Measurements from ENCODE around the gene PCDH17.

The PCDH17 gene

DNA sequence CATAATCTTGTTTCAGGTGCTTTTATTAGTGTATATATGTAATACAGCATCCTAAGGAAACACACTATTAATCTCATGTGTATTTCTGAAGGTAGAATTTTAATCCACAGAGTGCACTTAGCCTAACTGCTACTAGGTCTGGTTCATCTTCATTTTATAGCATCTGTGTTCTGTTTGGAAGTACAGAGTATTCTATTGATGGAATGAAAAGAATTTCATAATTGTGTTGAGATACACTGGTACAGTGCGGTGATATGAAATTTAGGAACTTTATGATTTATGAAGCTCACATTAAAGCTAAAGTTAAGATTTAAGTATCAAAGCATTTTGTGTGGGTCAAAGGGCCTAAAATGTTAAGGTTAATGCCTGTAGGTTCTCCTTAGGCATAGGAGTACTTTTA is 6.0 kb downstream of the PCDH17 start:
- H4K91ac ChIP-seq (ENCODE audit: low read depth, low read length), result no peak overlapping the region
- WGBS (ENCODE audit: extremely low coverage, insufficient coverage, insufficient read length), result no CpG with 5 or more reads among the region's 1 CpG
- no peaks in the 10 kb centered on the region for H3K79me2 ChIP-seq (ENCODE audit: control insufficient read depth, insufficient read depth, low read length, poor library complexity)
- no peak overlapping the region for H3K14ac ChIP-seq (ENCODE audit: low read length)
- H3K27me3 ChIP-seq (ENCODE audit: insufficient read depth, low read length), result peaks cover 8% of the 10 kb centered on the region
- no peak for DNase-seq
- H3K27ac ChIP-seq (ENCODE audit: low read depth, low read length), result no peak overlapping the region
- H2BK12ac ChIP-seq (ENCODE audit: low read length), result no peak overlapping the region
- no peak overlapping the region for H2BK120ac ChIP-seq (ENCODE audit: insufficient read depth, low read length, poor library complexity)
- peaks cover 2 to 4% of the 10 kb centered on the region in 2 experiments for H3K4me1 ChIP-seq (ENCODE audit: control insufficient read depth in 1 of 2, insufficient read depth in 2 of 2, low read length in 2 of 2)
- H3K36me3 ChIP-seq (ENCODE audit: control insufficient read depth in 1 of 2, insufficient read depth in 2 of 2, low read length in 2 of 2), result no peaks in the 10 kb centered on the region
- no peak overlapping the region for H4K12ac ChIP-seq (ENCODE audit: low read depth, low read length)
- H2AFZ ChIP-seq (ENCODE audit: insufficient read depth, low read length, poor library complexity), result no peak overlapping the region
- H3K9me3 ChIP-seq (ENCODE audit: insufficient read depth, low read depth, low read length), result peaks cover 20% of the 10 kb centered on the region
- H3K18ac ChIP-seq (ENCODE audit: low read length), result no peak overlapping the region
- H3K4me2 ChIP-seq (ENCODE audit: low read length), result no peak overlapping the region
- no peak overlapping the region for H3K4ac ChIP-seq (ENCODE audit: low read depth, low read length)
- no peak overlapping the region for H3K23ac ChIP-seq (ENCODE audit: low read length)
- no peak overlapping the region for H2AK5ac ChIP-seq (ENCODE audit: low read length)
- H2BK5ac ChIP-seq (ENCODE audit: low read depth, low read length, poor library complexity), result no peak overlapping the region
- H3K79me1 ChIP-seq (ENCODE audit: low read length), result no peaks in the 10 kb centered on the region
- no peak overlapping the region for H4K8ac ChIP-seq (ENCODE audit: low read depth, low read length)
- no peak overlapping the region for H3K9ac ChIP-seq (ENCODE audit: low read length)
- no peak overlapping the region for H3K4me3 ChIP-seq (ENCODE audit: low read depth, low read length)

DNA sequence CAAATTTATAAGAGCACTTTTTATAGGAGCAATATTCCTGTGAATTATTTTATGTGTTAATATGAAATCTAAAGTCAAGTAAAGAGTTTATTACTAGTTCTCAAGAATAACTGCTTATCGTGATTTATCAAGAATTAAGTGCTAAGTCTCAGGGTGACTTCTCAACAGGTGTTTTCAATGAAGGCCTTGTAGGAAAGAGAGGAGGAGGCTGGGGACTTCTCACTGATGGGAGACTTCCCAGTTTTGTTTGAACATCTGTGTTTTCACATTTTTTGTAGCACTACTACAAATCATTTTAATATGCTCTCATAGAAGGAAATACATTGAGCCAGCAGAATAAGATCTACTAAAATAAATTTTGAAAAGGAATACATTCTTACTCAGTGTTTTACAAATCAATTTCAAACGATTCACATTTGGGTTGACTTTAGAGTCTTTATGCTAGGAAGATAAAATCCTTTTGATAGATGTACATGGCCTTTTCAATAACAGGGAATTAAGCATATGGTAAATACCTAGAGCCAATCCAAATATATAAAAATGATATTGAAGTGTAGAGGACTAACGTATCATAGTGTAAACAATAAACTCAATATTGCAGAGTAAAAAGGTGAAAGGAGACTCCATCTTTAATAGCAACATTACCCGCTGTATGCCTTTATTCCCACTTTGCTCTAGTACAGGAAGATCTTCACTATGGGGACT is 6.8 kb downstream of the PCDH17 start:
- Histone ChIP-seq H3K4ac (ENCODE audit: low read depth, low read length) (no peak overlapping the region), H3K9ac (ENCODE audit: low read length) (no peak overlapping the region), H3K23ac (ENCODE audit: low read length) (no peak overlapping the region), H2BK12ac (ENCODE audit: low read length) (no peak overlapping the region), H3K14ac (ENCODE audit: low read length) (no peak overlapping the region), H2AK5ac (ENCODE audit: low read length) (no peak overlapping the region), H2BK120ac (ENCODE audit: insufficient read depth, low read length, poor library complexity) (no peak overlapping the region), H4K91ac (ENCODE audit: low read depth, low read length) (no peak overlapping the region), H3K9me3 (ENCODE audit: insufficient read depth, low read depth, low read length) (peaks cover 14% of the 10 kb centered on the region), H4K12ac (ENCODE audit: low read depth, low read length) (no peak overlapping the region), H2BK5ac (ENCODE audit: low read depth, low read length, poor library complexity) (no peak overlapping the region), H4K8ac (ENCODE audit: low read depth, low read length) (no peak overlapping the region), H3K4me1 (ENCODE audit: control insufficient read depth in 1 of 2, insufficient read depth in 2 of 2, low read length in 2 of 2) (no peaks in the 10 kb centered on the region), H3K36me3 (ENCODE audit: control insufficient read depth in 1 of 2, insufficient read depth in 2 of 2, low read length in 2 of 2) (no peaks in the 10 kb centered on the region), H3K18ac (ENCODE audit: low read length) (no peak overlapping the region), H3K79me1 (ENCODE audit: low read length) (no peaks in the 10 kb centered on the region), H3K27ac (ENCODE audit: low read depth, low read length) (no peak overlapping the region), H3K4me3 (ENCODE audit: low read depth, low read length) (no peak overlapping the region), H3K79me2 (ENCODE audit: control insufficient read depth, insufficient read depth, low read length, poor library complexity) (no peaks in the 10 kb centered on the region), H2AFZ (ENCODE audit: insufficient read depth, low read length, poor library complexity) (no peak overlapping the region), H3K27me3 (ENCODE audit: insufficient read depth, low read length) (no peaks in the 10 kb centered on the region), H3K4me2 (ENCODE audit: low read length) (no peak overlapping the region)
- no peak for DNase-seq
- WGBS (ENCODE audit: extremely low coverage, insufficient coverage, insufficient read length), result no CpG with 5 or more reads among the region's 4 CpGs

DNA sequence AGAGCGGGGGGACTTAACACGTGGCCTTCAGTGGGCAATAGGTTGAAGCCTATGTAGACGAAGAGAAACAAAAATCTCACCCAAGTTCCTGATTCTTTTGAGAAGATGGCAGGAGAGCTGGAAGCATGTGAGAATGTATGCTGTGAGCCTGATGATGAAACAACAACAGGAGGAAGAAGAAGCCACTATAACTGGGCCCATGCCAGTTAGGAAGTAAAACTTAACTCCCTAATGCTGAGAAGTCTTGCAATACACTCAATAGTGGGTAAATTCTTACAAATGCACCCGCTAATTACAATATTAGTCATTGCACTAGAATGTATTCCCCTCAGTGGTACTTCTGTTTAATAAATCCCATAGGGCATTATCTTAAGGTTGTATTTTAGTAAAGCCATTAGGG is 9.1 kb downstream of the PCDH17 start:
- WGBS (ENCODE audit: extremely low coverage, insufficient coverage, insufficient read length), result no CpG with 5 or more reads among the region's 4 CpGs
- no peak overlapping the region for H3K4me3 ChIP-seq (ENCODE audit: low read depth, low read length)

DNA sequence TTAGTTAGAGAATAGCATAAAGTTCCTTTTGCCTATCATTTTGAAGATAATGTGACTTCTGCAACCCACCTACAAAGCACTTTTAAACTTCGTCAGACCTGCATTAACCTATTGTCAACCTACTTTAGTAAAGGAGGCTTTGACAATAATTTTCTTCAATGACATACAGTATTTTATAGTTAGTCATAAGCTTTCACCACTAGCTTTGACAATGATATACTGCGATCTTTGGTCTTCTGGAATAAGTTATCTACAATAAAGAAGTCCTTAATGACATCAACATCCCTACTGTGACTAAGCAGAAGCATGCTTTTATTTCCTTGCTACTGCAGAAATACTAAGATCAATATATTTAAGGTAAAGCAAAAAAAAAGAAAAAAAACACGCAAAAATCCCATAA is 9.5 kb downstream of the PCDH17 start:
- H3K18ac ChIP-seq (ENCODE audit: low read length), result no peak overlapping the region
- H3K14ac ChIP-seq (ENCODE audit: low read length), result no peak overlapping the region
- H4K8ac ChIP-seq (ENCODE audit: low read depth, low read length), result no peak overlapping the region
- H2AK5ac ChIP-seq (ENCODE audit: low read length), result no peak overlapping the region
- H2BK120ac ChIP-seq (ENCODE audit: insufficient read depth, low read length, poor library complexity), result no peak overlapping the region
- no peak overlapping the region for H3K4ac ChIP-seq (ENCODE audit: low read depth, low read length)
- no peaks in the 10 kb centered on the region for H3K4me1 ChIP-seq (ENCODE audit: control insufficient read depth in 1 of 2, insufficient read depth in 2 of 2, low read length in 2 of 2)
- H3K36me3 ChIP-seq (ENCODE audit: control insufficient read depth in 1 of 2, insufficient read depth in 2 of 2, low read length in 2 of 2), result no peaks in the 10 kb centered on the region
- WGBS (ENCODE audit: extremely low coverage, insufficient coverage, insufficient read length), result no CpG with 5 or more reads among the region's 3 CpGs
- H3K79me2 ChIP-seq (ENCODE audit: control insufficient read depth, insufficient read depth, low read length, poor library complexity), result no peaks in the 10 kb centered on the region
- no peak overlapping the region for H2BK5ac ChIP-seq (ENCODE audit: low read depth, low read length, poor library complexity)
- H3K23ac ChIP-seq (ENCODE audit: low read length), result no peak overlapping the region
- H3K4me3 ChIP-seq (ENCODE audit: low read depth, low read length), result no peak overlapping the region
- no peak overlapping the region for H4K91ac ChIP-seq (ENCODE audit: low read depth, low read length)
- no peak overlapping the region for H3K4me2 ChIP-seq (ENCODE audit: low read length)
- no peak overlapping the region for H3K27ac ChIP-seq (ENCODE audit: low read depth, low read length)
- DNase-seq, result no peak
- no peak overlapping the region for H2BK12ac ChIP-seq (ENCODE audit: low read length)
- no peaks in the 10 kb centered on the region for H3K9me3 ChIP-seq (ENCODE audit: insufficient read depth, low read depth, low read length)
- H3K9ac ChIP-seq (ENCODE audit: low read length), result no peak overlapping the region
- no peak overlapping the region for H2AFZ ChIP-seq (ENCODE audit: insufficient read depth, low read length, poor library complexity)
- H3K27me3 ChIP-seq (ENCODE audit: insufficient read depth, low read length), result no peaks in the 10 kb centered on the region
- no peaks in the 10 kb centered on the region for H3K79me1 ChIP-seq (ENCODE audit: low read length)
- no peak overlapping the region for H4K12ac ChIP-seq (ENCODE audit: low read depth, low read length)

More for the DNA sequence above, 9.1 kb downstream of the PCDH17 start:
- H2BK12ac ChIP-seq (ENCODE audit: low read length), result no peak overlapping the region
- no peak overlapping the region for H3K27ac ChIP-seq (ENCODE audit: low read depth, low read length)
- no peak overlapping the region for H3K9ac ChIP-seq (ENCODE audit: low read length)
- no peaks in the 10 kb centered on the region for H3K4me1 ChIP-seq (ENCODE audit: control insufficient read depth in 1 of 2, insufficient read depth in 2 of 2, low read length in 2 of 2)
- H4K91ac ChIP-seq (ENCODE audit: low read depth, low read length), result no peak overlapping the region
- H2BK5ac ChIP-seq (ENCODE audit: low read depth, low read length, poor library complexity), result no peak overlapping the region
- no peak overlapping the region for H3K4ac ChIP-seq (ENCODE audit: low read depth, low read length)
- H3K18ac ChIP-seq (ENCODE audit: low read length), result no peak overlapping the region
- no peaks in the 10 kb centered on the region for H3K79me2 ChIP-seq (ENCODE audit: control insufficient read depth, insufficient read depth, low read length, poor library complexity)
- no peaks in the 10 kb centered on the region for H3K9me3 ChIP-seq (ENCODE audit: insufficient read depth, low read depth, low read length)
- no peak overlapping the region for H4K12ac ChIP-seq (ENCODE audit: low read depth, low read length)
- H3K36me3 ChIP-seq (ENCODE audit: control insufficient read depth in 1 of 2, insufficient read depth in 2 of 2, low read length in 2 of 2), result no peaks in the 10 kb centered on the region
- no peak overlapping the region for H2BK120ac ChIP-seq (ENCODE audit: insufficient read depth, low read length, poor library complexity)
- no peak overlapping the region for H4K8ac ChIP-seq (ENCODE audit: low read depth, low read length)
- H3K14ac ChIP-seq (ENCODE audit: low read length), result no peak overlapping the region
- H3K79me1 ChIP-seq (ENCODE audit: low read length), result no peaks in the 10 kb centered on the region
- H2AFZ ChIP-seq (ENCODE audit: insufficient read depth, low read length, poor library complexity), result no peak overlapping the region
- DNase-seq, result no peak
- H2AK5ac ChIP-seq (ENCODE audit: low read length), result no peak overlapping the region
- H3K23ac ChIP-seq (ENCODE audit: low read length), result no peak overlapping the region
- H3K4me2 ChIP-seq (ENCODE audit: low read length), result no peak overlapping the region
- no peaks in the 10 kb centered on the region for H3K27me3 ChIP-seq (ENCODE audit: insufficient read depth, low read length)
